ENCODE measurements around the gene LPGAT1.

DNA sequence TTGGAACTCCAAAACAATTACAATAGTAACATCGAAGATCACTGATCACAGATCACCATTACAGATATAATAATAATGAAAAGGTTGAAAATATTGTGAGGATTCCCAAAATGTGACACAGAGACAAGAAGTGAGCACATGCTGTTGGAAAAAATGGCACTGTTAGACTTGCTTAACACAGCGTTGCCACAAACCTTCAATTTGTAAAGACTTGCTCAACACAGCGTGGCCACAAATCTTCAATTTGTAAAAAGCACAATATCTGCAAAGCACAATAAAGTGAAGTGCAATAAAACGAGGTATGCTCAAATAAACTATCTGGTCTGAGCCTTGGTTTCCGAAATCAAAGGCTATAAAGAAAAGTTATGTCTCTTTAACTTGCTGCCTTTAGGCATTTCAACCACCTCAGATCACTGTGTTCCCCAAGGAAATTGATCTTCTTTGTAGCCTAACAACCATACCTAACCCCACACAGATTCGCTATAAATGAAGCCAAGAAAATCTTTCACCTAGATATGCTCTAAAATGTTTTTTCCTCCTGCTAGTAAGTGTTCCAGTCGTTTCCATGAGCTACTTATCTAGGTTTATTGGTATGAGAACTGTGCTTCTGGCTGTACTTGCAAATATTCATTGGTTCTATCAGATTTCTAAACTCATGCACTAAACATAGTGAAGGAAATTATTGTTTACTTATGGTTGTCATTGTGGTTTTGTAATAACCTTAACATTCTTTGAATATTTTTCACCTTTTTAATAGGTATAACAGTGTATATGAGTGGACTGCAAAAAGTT is 13.1 kb upstream of the LPGAT1 start:
- no peak for TF ChIP-seq CTCF (IDR thresholded peaks at IDR 0.05)
- TF ChIP-seq POLR2A (IDR thresholded peaks at IDR 0.05), result no peak
